AML-193 (cell line): ENCODE results near the gene GLI3.
A peak's percentile ranks its signal among the peaks of the same experiment; 100 is the strongest.

Experiments used
- DNase-seq, 2 experiments: peaks; one replicate each; lab custom pipeline; 2025; lab: John Stamatoyannopoulos, UW

The GLI3 gene

GRCh38 chr7:41999736-42000283 is 237.2 kb downstream of the GLI3 start:
- no peak for DNase-seq

GRCh38 chr7:41998041-41998440 is 239.0 kb downstream of the GLI3 start:
- no peak for DNase-seq

GRCh38 chr7:41997151-41997550 is 239.9 kb downstream of the GLI3 start:
- DNase-seq, result no peak

GRCh38 chr7:41996381-41997035 is 240.5 kb downstream of the GLI3 start:
- DNase-seq, result no peak

- no peak for DNase-seq
Measured at GRCh38 chr7:41995632-41996271, 241.3 kb downstream of the GLI3 start.

GRCh38 chr7:41994746-41995110 is 242.3 kb downstream of the GLI3 start:
- no peak for DNase-seq

- DNase-seq, result no peak
Measured at GRCh38 chr7:41994036-41994745, 242.8 kb downstream of the GLI3 start.

- no peak for DNase-seq
Measured at GRCh38 chr7:41992881-41993867, 243.8 kb downstream of the GLI3 start.

GRCh38 chr7:41984888-41985287 is 252.1 kb downstream of the GLI3 start:
- DNase-seq, result no peak

GRCh38 chr7:41981046-41982040 is 255.7 kb downstream of the GLI3 start:
- DNase-seq, result no peak

- peak; percentile 2 to 18 for DNase-seq
Measured at GRCh38 chr7:41979834-41980307, 257.1 kb downstream of the GLI3 start.

- no peak for DNase-seq
Measured at GRCh38 chr7:41978858-41979257, 258.2 kb downstream of the GLI3 start.

- DNase-seq, result no peak
Measured at GRCh38 chr7:41977661-41978060, 259.3 kb downstream of the GLI3 start.

- peak; percentile 16 to 25 for DNase-seq
Measured at GRCh38 chr7:41977151-41977651, 259.8 kb downstream of the GLI3 start.

GRCh38 chr7:41976411-41976810 is 260.6 kb downstream of the GLI3 start:
- DNase-seq, result no peak

- DNase-seq, result peak; percentile 41 to 50
Measured at GRCh38 chr7:41975849-41976248, 261.2 kb downstream of the GLI3 start.

GRCh38 chr7:41974870-41975557 is 262.0 kb downstream of the GLI3 start:
- DNase-seq, result no peak

GRCh38 chr7:41973202-41973730 is 263.7 kb downstream of the GLI3 start:
- DNase-seq, result no peak

- DNase-seq, result no peak
Measured at GRCh38 chr7:41972776-41973175, 264.2 kb downstream of the GLI3 start.
